GM19328 (cell line): Measurements from ENCODE around the gene TOGARAM2.
"Not testable (repeated sequence)": the region's sequence is repeated elsewhere in the genome, so short reads cannot be mapped to it uniquely, and the experiment has no call there.

Experiments
- ATAC-seq: cut with Tn5 transposase; IDR thresholded peaks from one replicate; pipeline ENCODE4 v1.9.1; 2021; ENCODE audit warnings: mild to moderate bottlenecking, moderate library complexity; ENCODE audit not compliant: unreplicated experiment

The TOGARAM2 gene

GRCh38 chr2:28976584-28976983 lies 4.5 kb upstream of the TOGARAM2 start:
- ATAC-seq: no peak

GRCh38 chr2:28977176-28977875 lies 3.8 kb upstream of the TOGARAM2 start:
- no peak for ATAC-seq

DNA sequence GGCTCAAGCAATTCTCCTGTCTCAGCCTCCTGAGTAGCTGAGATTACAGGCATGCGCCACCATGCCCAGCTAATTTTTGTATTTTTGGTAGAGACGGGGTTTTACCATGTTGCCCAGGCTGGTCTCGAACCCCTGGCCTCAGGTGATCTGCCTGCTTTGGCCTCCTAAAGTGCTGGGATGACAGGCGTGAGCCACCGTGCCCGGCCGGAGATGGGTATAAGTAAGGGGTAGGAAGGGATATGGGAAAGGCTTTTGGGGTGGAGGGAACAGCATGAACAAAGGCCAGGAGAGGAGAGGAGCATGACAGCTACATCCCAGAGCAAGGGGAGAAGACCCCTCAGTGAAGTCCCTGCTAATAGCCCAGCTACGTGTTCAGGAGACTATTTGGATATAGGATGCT lies 3.1 kb upstream of the TOGARAM2 start:
- not testable (repeated sequence) for ATAC-seq

DNA sequence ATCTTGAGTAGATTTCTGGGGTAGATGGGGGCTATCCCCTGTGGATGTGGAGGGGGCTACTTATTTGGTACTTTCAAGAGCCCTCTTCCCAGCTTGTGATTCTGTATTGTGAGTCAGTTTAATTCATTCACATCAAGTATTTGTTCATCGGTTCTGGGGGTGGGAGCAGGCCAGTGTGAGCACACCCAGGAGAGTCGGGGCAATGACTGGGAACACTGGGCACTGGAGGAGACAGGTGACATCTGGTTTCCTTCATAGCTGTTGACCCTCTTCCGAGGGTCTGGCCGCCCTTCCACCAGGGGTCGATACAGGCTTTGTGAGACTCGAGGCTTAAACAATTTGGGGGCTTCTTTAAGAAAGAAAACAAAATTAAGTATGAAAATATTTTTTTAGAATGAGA lies 2.5 kb upstream of the TOGARAM2 start:
- ATAC-seq: no peak

DNA sequence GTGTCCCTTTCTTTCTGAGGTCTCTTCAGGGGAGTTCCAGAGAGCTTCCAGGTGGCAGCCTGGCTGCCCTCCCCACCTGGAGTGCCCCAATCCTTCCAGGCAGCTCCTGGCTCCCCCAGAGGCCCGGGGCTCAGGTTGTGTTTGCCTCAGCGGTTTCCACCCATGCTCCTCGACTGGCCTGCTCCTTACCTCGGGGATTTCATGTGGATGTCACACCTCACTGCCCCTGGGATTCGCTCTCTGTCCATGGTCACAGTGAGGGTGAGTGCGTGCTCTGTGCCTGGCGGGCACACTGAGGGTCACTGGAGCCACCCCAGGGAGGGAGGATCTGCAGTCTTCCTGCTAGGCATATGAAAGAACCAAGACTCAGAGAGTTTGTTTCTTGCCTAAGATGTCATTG lies 2.1 kb upstream of the TOGARAM2 start:
- ATAC-seq: no peak

- ATAC-seq: no peak
These were observed 1.3 kb upstream of the TOGARAM2 start for GRCh38 chr2:28979576-28980366.

DNA sequence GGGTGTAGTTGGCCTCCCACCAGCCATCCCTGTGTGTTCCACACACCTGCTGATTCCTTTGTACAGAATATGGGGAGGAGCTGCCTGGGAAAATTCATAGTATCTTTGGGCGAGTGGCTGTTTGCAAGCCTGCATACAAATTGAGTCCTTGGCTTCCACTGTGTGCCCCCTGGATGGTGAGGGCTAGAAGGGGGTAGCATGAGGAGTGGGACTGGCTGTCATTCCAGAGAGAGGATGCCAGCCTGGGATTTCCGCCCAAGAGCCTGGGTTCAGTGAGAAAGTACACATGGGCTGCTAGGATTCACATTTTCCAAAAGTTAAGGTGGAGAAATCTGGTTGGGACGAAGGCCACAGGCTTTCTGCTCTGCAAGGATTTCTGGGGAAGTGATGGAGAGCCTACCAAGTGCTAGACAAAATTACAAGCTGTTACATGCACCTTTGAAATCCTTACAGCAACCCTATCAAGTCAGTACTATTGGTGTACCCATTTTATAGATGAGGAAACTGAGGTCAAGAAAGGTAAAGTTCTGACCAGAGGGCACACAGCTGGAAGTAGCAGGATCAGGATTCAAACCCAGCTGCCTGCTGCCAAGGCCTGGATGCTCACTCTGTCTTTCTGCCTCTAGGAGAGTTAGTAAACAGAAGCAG lies 606 bp upstream of the TOGARAM2 start:
- no peak for ATAC-seq

- ATAC-seq: no peak
These were observed 700 bp downstream of the TOGARAM2 start for GRCh38 chr2:28981620-28982376.

- no peak for ATAC-seq
These were observed 1.4 kb downstream of the TOGARAM2 start for GRCh38 chr2:28982381-28982950.

GRCh38 chr2:28986429-28986828 lies 5.3 kb downstream of the TOGARAM2 start:
- no peak for ATAC-seq

- no peak for ATAC-seq
These were observed 8.9 kb downstream of the TOGARAM2 start for GRCh38 chr2:28989973-28990372.

GRCh38 chr2:28990445-28990844 lies 9.3 kb downstream of the TOGARAM2 start:
- no peak for ATAC-seq

DNA sequence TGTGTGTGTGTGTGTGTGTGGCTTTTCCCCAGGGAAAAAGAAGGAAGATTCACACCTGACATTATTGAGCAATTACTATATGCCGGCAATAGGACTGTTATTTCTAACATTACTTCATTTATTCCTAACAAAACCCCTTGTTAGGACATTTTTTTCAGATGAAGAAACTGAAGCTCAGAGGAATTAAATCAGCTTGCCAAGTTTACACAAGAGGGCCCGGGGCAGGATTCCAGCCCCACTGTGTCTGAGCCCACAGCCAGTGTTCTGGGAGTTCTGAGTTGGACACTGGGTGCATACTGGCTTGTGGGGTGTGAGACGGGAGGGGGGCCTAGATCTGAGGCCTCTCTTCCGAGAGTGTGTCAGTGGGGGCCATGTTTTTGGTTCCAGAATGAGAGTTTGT lies 9.9 kb downstream of the TOGARAM2 start:
- no peak for ATAC-seq

- no peak for ATAC-seq
These were observed 10.4 kb downstream of the TOGARAM2 start for GRCh38 chr2:28991460-28991859.

DNA sequence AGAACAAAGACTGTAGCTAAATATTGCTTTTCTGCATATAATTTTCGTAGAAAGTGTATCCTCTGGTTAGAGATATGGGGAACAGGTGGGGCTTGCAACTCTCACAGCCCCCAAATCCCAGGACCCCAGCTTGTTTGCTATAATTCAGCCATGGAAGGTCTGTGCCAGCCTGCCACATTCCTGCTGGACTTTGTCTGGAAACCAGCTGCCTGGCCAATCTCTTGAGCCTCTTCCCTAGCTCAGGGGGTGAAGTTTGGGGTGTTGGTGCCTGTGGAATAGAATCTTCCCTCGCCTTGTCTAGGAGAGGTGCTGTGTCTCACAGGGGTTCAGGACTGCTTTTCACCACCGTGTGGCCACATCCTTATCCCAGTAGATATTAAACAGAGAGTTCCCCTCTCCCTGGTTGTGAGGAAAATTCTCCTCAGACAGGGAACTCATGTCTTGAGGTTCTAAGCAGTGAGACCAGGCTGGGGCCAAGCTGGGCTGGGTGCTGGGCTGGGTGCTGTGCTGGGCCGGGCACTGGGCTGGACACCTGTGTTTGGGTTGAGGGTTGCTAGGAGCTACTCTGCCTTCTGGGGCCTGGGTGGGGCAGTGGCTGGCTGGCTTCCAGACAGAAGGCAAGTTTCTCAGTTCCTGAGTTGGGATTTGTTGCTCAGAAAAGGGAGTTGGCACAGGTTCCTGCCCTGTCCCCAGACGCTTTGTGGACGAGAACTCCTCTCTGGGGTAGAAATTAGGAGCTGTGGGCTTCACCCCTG lies 12.3 kb downstream of the TOGARAM2 start:
- ATAC-seq: no peak

DNA sequence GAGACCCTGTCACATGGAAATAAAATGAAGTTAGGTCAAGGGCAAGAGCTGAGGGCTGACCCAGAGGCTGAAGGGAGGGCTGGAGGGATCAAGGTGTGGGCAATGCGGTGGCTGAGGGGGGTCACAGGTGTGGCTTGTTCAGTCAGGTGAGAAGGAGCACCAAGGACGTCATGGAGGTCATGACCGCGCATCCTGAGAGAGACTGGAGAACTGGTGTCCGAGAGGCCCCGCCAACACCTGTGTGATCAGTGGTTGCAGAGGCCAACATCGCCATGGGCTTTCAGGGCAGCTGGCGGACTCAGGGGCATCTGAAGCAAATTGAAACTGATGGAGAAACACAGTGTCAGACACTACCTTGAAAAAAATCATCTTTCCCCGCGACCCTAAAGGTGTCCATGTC lies 13.0 kb downstream of the TOGARAM2 start:
- ATAC-seq: no peak

DNA sequence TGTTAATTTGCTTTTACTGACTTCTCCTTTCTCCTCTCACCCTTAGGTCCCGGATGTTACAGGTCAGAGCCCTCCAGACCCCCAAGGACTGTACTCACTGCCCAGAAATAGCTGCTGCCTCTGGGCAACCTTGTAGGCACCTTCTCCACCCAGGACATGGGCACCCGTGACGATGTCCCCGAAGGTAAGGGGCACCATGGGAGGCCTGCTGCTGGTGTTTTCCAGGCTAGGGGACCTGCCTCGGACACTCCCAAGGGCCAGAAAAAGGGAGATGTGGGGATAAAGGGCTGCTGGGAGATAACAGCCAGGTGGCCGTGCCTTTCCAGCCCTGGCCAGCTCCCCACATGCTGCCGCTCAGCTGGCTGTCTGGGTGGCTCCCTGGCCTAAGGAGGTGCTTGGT lies 13.6 kb downstream of the TOGARAM2 start:
- ATAC-seq: no peak

DNA sequence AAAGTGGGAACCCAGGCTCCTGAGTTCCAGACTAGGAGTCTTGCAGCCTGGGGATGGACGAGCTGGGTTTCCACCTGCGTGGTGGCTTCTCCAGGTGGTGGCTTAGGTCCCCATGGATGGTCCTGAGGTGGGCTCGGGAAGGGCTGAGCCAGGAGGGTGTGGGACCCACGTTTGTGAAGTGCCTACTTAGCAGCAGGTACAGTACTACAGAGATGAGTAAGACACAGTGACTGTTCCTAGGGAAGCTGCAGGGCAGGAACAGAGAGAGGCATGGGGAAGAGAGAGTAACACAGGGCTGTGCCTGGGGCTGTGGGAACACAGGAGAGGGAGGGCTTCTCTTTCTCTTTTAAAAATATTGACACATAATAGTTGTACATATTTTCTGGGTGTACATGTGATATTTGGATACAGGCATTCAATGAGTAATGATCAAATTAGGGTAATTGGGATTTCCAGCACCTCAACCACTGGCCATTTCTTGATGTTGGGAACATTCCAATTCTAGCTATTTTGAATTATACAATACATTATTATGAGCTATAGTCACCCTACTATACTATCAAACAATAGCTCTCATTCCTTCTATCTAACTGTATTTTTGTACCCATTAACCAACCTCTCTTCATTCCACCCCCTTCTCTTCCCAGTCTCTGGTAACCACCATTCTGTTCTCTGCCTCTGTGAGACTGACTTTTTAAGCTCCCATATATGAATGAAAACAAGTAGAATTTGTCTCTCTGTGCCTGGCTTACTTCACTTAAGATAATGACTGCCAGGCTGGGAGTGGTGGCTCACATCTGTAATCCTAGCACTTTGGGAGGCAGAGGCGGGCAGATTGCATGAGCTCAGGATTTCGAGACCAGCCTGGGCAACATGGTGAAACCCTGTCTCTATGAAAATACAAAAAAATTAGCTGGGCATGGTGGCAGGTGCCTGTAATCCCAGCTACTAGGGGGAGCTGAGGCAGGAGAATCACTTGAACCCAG lies 15.0 kb downstream of the TOGARAM2 start:
- no peak for ATAC-seq

- no peak for ATAC-seq
These were observed 16.2 kb downstream of the TOGARAM2 start for GRCh38 chr2:28997237-28997846.
